H1 (cell line): ENCODE data around the gene LTBP4. TPM values are rescaled to one million over a fixed set of nuclear protein-coding genes. Genes with fewer than 3 reads are reported as not detected.

Experiments
- ASH2L ChIP-seq: fragments of 200-600, 300-600 bp; sonication (generic); IDR thresholded peaks from one replicate; pipeline ENCODE4 v1.7.1; 2017; ENCODE audit warnings: low read length
- BACH1 ChIP-seq: IDR thresholded peaks from 2 replicates; pipeline ENCODE4 v1.6.1; 2012; ENCODE audit warnings: low read length, improper control_type of control experiment
- GABPA ChIP-seq: IDR thresholded peaks from 2 replicates; pipeline ENCODE4 v1.6.1; 2011; ENCODE audit warnings: mild to moderate bottlenecking, low read length, moderate library complexity, borderline replicate concordance; ENCODE audit not compliant: insufficient read depth
- HDAC2 ChIP-seq, 2 experiments: fragments of 300-600 bp in 1 of 2; sonication (generic) in 1 of 2; IDR thresholded peaks; 2 replicates each; pipeline ENCODE4 v1.6.1; 2011 to 2012; ENCODE audit warnings: low read depth in 2 of 2, low read length in 2 of 2, mild to moderate bottlenecking in 2 of 2, moderate library complexity in 2 of 2, borderline replicate concordance in 1 of 2, inconsistent platforms in 1 of 2
- MAX ChIP-seq: IDR thresholded peaks from 2 replicates; pipeline ENCODE4 v1.6.1; 2012; ENCODE audit warnings: inconsistent platforms
- NANOG ChIP-seq: IDR thresholded peaks from 2 replicates; pipeline ENCODE4 v1.6.1; 2011; ENCODE audit warnings: low read length, low read depth, mild to moderate bottlenecking, inconsistent platforms; ENCODE audit not compliant: insufficient read depth, poor library complexity, severe bottlenecking
- PHF8 ChIP-seq: fragments of 200-600 bp; sonication (generic); conservative IDR thresholded peaks from 2 replicates; pipeline ENCODE4 v1.7.1; 2012; ENCODE audit warnings: low read depth, mild to moderate bottlenecking, inconsistent platforms, low read length, moderate library complexity
- POLR2AphosphoS5 ChIP-seq: IDR thresholded peaks from 2 replicates; pipeline ENCODE4 v1.6.1; 2011; ENCODE audit warnings: low read depth, low read length
- RNF2 ChIP-seq: fragments of 200-900, 300-1000 bp; sonication (generic); IDR thresholded peaks from 2 replicates; pipeline ENCODE4 v1.7.1; 2016; ENCODE audit warnings: borderline replicate concordance, low read depth, mild to moderate bottlenecking, antibody characterized with exemption, low read length; ENCODE audit not compliant: poor library complexity, severe bottlenecking; ENCODE audit errors: missing control alignments
- SIN3A ChIP-seq, 2 experiments: IDR thresholded peaks in 1 of 2; conservative IDR thresholded peaks in 1 of 2; 2 replicates each; pipeline ENCODE4 v1.6.1; 2011 to 2012; ENCODE audit warnings: low read length in 2 of 2, improper control_type of control experiment in 1 of 2, low read depth in 1 of 2, mild to moderate bottlenecking in 1 of 2
- TCF12 ChIP-seq: IDR thresholded peaks from 2 replicates; pipeline ENCODE4 v1.6.1; 2011; ENCODE audit warnings: low read depth, mild to moderate bottlenecking, low read length
- USF2 ChIP-seq: IDR thresholded peaks from 2 replicates; pipeline ENCODE4 v1.6.1; 2011; ENCODE audit warnings: low read length, improper control_type of control experiment
- polyA plus RNA-seq, 7 experiments: library from polyadenylated mRNA; depleted of rRNA in 3 of 7; stranded (reverse) in 5 of 7; unstranded in 2 of 7; fragments of >200 nt in 5 of 7; fragments of 200-250 nt in 2 of 7; gene quantifications; 1 replicate in 5 of 7; 2 replicates in 1 of 7; 4 replicates in 1 of 7; pipeline versions ENCODE4 v1.2.1 to v1.2.3, GENCODE V29; 2011 to 2013; ENCODE audit warnings: missing spikeins in 2 of 7, mixed read lengths in 2 of 7
- total RNA-seq: library from RNA; stranded (reverse); fragmentation: NEBNext Ultra II Directional; extraction: Animal tissue kit (Norgen Biotek cat#: 25700); gene quantifications from 2 replicates; pipeline ENCODE4 v1.2.1, GENCODE V29; 2021
- TF ChIP-seq, protein P1 (sequence below), 3 experiments: IDR thresholded peaks; 1 replicate in 2 of 3; 2 replicates in 1 of 3; pipeline versions ENCODE4 v1.5.1 to v1.6.1; 2011; ENCODE audit warnings: low read length in 3 of 3, mild to moderate bottlenecking in 3 of 3, inconsistent platforms in 2 of 3, low read depth in 1 of 3, moderate library complexity in 1 of 3; ENCODE audit not compliant: insufficient read depth in 1 of 3; ENCODE audit errors: control extremely low read depth in 1 of 3

LTBP4 gene
- total and polyA plus RNA-seq, 2 of the 8 experiments (the other 6 are each of a cell fraction or from before 2014, with no cell fraction given) = 54.5 to 77.1 TPM

DNA sequence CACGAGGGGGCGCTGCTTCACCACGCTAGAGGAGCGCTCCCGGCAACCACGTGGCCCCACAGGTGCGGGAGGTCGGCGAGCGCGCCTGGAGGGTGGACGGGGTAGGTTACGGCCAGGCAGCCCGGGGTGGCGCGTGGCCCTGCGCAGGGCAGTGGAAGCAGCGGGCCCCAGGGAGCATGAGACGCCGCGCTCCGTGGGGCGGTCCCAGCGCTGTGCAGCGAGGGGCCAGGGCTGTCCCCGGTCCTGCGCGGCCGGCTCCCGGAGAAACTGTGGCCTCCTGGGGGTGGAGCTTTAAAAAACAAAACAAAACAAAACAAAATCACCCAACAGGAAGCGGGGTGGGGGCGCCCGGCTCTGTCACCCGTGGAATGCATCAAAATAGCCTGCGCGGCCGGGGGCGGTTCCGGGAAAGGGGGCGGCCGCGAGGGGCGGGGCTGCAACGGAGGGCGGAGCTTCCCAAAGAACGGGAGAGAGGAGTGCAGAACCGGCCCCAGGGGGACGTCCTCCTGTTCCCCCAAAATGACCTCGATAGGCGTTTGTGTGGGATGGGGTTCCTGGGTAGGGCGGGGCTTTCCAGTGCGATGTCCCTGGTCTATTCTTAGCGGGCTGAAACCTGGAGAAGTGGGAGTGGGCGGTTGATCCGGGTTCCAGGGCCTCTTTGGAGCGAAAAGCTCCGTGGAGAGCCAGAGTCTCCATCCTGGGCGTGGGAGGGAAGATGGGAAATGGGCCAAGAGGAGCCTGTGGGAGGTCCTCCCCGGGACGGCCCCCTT lies 61.9 kb downstream of the LTBP4 start (continued):
- TF ChIP-seq ASH2L = peak; percentile 45
- TF ChIP-seq USF2 = peak; percentile 85
- TF ChIP-seq PHF8 = peak; percentile 50
- TF ChIP-seq HDAC2 (IDR thresholded peaks at IDR 0.05; ENCODE audit: borderline replicate concordance in 1 of 2, low read depth in 2 of 2, low read length in 2 of 2) = peak in 1 of 2 experiments; percentile 63; a peak in 1 of 4 replicates
- peak; percentile 99 for TF ChIP-seq MAX
- no peak for TF ChIP-seq GABPA
- TF ChIP-seq POLR2AphosphoS5 = peak; percentile 63
- TF ChIP-seq BACH1 = peak; percentile 62
- TF ChIP-seq NANOG = no peak
- TF ChIP-seq RNF2 = no peak
- TF ChIP-seq, protein P1, sequence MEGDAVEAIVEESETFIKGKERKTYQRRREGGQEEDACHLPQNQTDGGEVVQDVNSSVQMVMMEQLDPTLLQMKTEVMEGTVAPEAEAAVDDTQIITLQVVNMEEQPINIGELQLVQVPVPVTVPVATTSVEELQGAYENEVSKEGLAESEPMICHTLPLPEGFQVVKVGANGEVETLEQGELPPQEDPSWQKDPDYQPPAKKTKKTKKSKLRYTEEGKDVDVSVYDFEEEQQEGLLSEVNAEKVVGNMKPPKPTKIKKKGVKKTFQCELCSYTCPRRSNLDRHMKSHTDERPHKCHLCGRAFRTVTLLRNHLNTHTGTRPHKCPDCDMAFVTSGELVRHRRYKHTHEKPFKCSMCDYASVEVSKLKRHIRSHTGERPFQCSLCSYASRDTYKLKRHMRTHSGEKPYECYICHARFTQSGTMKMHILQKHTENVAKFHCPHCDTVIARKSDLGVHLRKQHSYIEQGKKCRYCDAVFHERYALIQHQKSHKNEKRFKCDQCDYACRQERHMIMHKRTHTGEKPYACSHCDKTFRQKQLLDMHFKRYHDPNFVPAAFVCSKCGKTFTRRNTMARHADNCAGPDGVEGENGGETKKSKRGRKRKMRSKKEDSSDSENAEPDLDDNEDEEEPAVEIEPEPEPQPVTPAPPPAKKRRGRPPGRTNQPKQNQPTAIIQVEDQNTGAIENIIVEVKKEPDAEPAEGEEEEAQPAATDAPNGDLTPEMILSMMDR (IDR thresholded peaks at IDR 0.05; ENCODE audit: control extremely low read depth in 1 of 3, insufficient read depth in 1 of 3, low read depth in 1 of 3, low read length in 3 of 3) = peak; percentile 82 to 95 (median 93)
- TF ChIP-seq SIN3A (conservative IDR thresholded peaks at IDR 0.05 in 1 of 2, IDR thresholded peaks at IDR 0.05 in 1 of 2; ENCODE audit: low read depth in 1 of 2, low read length in 2 of 2) = peak in 1 of 2 experiments; percentile 83; a peak in 1 of 4 replicates
- peak; percentile 75; the same call in 1 of the 2 replicates for TF ChIP-seq TCF12
